Right renal cortex interstitium (tissue), 3 donors: Measurements from ENCODE around the gene SIRT4. TPM values are rescaled to one million over a fixed set of nuclear protein-coding genes. Genes with fewer than 3 reads are reported as not detected.

Source experiments
- DNase-seq, 3 donors: peaks; one replicate each; pipeline ENCODE4 v3.0.0-alpha.2; 2013; ENCODE audit warnings: low read depth in 3 of 3, low spot score in 2 of 3
- polyA plus RNA-seq, 3 donors: library from polyadenylated mRNA; unstranded; fragments of 120-200 nt; gene quantifications; one replicate each; pipeline ENCODE4 v1.2.1, GENCODE V29; 2013; ENCODE audit not compliant: insufficient read length in 3 of 3

The SIRT4 gene
- polyA plus RNA-seq, 3 donors, result 4.2 to 5.8 (median 5.2) TPM

DNA sequence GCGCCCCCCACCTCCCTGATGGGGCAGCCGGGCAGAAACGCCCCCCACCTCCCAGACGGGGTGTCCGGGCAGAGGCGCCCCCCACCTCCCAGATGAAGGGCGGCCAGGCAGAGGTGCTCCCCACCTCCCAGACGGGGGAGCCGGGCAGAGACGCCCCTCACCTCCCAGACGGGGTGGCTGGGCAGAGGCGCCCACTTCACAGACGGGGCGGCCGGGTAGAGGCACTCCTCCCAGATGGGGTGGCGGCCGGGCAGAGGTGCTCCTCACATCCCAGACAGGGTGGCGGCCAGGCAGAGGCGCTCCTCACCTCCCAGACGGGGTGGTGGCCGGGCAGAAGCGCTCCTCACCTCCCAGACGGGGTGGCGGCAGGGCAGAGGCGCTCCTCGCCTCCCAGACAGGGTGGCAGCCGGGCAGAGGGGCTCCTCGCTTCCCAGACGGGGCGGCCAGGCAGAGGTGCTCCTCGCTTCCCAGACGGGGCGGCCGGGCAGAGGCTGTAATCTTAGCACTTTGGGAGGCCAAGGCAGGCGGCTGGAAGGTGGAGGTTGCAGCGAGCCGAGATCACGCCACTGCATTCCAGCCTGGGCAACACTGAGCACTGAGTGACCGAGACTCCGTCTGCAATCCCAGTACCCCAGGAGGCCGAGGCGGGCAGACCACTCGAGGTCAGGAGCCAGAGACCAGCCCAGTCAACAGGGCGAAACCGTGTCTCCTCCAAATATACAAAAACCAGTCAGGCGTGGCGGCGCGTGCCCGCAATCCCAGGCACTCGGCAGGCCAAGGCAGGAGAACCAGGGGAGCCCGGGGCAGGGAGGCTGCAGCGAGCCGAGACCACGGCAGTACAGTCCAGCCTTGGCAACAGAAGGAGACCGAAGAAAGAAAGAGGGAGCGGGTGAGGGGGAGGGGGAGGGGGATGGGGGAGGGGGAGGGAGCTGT, 23.7 kb upstream of the SIRT4 start:
- DNase-seq, result no peak

- DNase-seq, result no peak
Observed at GRCh38 chr12:120283318-120283717, 18.8 kb upstream of the SIRT4 start.

DNA sequence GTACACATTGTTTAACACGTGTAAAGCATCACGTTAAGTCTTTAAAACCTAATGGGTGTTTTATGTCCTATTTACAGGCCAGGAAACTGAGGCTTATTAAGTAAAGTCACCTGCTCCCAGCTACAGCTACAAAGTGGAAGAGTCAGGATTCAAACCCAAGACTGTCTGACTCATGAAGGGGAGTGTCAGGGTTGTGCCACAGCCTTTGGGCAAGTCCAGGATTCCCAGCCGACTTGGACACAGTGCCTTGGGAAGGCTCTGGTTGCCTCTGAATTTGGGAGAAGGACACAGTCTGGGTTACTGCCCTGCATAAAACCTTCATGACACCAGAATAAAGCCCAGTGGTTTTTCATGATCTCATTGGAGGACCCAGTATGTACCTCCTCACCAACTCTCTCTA, 17.7 kb upstream of the SIRT4 start:
- DNase-seq, result no peak

GRCh38 chr12:120286768-120287490, 15.2 kb upstream of the SIRT4 start:
- DNase-seq, result no peak

DNA sequence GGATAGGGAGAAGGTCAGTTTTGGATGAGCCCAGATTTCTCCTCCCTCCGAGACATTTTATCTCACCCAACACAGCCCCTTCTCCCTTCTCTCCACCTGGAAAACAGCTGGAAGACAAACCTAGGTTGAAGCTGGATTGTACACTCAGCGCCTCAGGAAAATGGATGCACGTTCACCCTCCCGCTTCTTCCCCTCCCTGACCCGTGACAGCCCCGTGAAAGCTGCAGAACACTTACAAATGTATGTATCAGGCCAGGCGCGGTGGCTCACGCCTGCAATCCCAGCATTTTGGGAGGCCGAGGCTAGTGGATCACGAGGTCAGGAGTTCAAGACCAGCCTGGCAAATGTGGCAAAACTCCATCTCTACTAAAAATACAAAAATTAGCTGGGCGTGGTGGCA, 14.6 kb upstream of the SIRT4 start:
- no peak for DNase-seq

DNA sequence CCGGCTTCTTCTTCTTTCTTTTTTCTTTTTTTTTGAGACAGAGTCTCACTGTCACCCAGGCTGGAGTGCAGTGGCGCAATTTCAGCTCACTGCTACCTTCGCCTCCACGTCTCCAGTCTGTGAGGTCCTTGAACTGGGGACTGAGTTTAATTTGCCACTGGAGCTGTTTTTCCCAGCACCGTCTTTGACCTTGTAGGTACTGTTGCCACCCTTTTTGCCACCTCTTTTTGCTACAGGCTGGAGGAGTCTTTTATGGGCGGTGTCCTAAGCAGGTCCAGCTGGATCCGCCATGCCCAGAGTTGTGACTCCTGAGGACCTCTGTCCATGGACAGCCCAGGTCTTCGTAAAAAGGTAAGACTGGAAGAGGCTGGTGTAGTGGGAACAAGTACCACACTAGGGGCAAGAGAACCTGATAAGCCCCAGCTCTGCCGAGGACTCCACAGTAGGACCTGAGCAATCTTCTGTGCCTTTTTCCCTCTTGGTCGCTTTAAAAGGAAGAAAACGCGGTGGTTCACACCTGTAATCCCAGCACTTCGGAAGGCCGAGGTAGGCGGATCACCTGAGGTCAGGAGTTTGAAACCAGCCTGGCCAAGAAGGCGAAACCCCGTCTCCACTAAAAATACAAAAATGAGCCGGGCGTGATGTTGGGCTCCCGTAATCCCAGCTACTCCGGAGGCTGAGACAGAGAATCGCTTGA, 11.4 kb upstream of the SIRT4 start:
- DNase-seq, result peak in 1 of 3 donors; percentile 17

DNA sequence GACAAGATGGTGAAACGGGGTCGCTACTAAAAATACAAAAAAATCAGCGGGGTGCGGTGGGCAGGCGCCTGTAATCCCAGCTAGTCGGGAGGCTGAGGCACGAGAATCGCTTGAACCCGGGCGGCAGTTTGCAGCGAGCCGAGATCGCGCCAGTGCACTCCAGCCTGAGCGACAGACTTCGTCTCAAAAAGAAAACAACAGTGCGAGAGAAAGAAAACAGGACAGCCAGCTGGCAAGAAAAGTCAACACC, 9.8 kb upstream of the SIRT4 start:
- DNase-seq, result no peak

DNA sequence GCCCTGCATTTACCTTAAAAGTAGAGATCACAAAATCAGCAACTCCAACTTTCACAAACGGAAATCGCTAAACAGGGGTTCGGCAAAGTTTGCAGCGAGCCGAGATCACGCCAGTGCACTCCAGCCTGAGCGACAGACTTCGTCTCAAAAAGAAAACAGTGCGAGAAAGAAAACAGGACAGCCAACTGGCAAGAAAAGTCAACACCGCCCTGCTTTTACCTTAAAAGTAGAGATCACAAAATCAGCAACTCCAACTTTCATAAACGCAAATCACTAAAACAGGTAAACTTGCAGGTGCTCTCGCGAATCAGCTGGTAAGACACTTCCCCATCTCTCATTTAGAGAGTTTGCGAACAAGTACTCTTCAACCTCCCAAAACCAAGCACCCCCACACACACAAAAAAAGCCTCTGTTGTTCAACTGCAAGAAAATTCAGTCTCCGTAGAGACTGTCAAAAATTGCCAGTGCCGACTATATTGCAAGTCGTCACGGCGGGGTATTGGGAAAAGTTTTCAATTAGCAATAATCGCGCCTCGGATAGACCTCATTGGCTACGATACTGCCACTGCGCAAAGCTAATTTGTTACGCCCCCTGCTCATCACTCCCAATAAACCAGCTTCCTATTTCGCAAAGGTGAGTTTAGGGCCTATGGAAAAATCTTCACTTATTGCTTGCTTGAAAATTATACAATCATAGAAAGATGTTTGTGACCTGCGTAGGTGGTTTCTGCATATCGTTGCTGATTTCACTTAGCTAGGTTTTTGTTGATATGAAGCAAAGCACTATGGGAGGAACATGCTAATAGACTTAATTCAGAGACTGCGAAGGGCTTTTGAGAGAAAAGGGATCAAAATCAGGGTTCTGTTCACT, 9.2 kb upstream of the SIRT4 start, which contains the start of gene RNU4-1:
Gene RNU4-1 (minus strand): TSS at position 577 of the 871 bp plus-strand sequence.
- DNase-seq, result peak; percentile 80 to 82 (median 82)

DNA sequence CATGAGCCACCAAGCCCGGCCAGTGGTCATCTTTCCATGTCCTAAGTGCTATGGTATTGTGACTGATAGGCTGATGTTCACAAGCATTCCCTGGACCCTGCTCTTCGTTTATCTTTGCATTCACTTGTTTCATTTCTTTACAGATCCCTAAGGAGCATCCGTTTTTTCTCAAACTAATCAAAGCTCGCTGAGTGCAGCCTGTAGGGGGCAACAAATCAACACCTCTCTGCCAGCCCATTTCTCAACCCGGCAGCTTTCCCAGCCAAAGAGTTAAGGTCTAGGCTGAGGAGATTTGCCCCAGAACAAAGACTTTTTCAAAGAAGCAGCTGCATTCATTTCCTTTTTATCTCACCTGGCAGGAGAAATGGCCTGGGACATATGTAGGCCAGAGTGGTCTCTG, 12.1 kb downstream of the SIRT4 start:
- no peak for DNase-seq

GRCh38 chr12:120316798-120317223, 14.7 kb downstream of the SIRT4 start:
- no peak for DNase-seq

DNA sequence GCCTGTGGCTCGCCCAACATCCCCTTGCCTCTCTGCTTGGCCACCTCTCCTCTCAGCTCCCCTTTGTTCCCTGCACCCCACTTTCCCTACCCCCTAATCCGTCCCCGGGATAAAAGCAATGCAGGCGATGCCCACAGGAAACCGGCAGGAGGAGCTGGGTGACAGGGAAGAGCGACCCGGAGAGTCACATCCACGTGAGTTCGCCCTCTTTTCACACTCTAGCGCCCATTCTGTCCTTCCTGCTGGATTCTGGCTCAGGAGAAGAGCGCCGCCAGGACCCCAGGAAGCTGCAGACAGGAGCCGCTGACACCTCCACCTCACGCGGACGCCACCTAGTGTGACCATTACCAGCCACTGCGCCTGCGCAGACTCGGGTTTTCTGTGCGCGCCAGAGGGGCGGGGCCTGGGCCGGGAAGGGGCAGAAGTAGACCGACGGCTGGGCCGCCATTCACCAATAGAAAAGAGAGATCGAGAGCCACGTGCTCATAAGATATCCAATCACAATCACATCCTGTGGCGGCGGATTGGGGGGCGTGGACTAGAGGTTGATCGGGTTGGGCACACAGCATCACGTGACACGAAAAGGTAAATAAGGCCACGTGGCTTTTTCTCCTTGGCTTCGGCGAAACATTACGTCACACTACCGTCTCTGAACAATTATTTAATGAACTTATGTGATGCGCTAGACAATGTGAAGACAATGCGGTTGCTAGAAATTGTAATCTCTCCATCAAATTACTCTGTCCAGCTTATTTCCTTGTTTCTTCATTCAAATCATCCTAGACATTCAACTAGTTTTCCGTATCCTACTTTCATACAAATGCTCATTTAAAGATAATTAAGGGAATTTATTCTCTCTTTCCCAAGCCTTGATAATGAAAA, 15.3 kb downstream of the SIRT4 start:
- DNase-seq, result peak; percentile 95

GRCh38 chr12:120321382-120322202, 19.5 kb downstream of the SIRT4 start:
- peak in 2 of 3 donors; percentile 27 to 45 for DNase-seq

- DNase-seq, result no peak
Observed at GRCh38 chr12:120323772-120324171, 21.7 kb downstream of the SIRT4 start.

GRCh38 chr12:120324841-120325417, 22.8 kb downstream of the SIRT4 start:
- no peak for DNase-seq

DNA sequence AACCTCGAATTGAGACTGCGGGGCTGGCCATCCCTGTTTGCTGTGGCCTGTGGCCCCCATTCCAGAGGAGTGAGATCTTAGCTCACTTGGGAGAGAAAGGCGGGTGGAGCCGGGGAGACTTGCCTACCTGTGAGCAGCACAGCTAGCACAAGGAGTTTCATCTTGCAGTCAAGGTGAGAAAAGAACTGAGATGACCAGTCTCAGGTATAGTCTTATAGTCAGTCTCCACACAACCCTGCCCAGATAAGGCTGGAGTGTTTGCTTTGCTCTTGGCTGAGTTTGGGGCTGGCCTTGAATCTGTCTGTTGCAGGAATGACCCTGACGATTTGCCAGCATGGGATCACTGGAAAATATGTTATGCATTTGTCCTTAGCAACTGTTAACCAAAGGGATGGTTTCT, 25.5 kb downstream of the SIRT4 start, which contains the start of gene PLA2G1B:
Gene PLA2G1B (minus strand): TSS at position 187 of the 400 bp plus-strand sequence. CDS start 26 bp downstream, at position 161.
- DNase-seq, result no peak

DNA sequence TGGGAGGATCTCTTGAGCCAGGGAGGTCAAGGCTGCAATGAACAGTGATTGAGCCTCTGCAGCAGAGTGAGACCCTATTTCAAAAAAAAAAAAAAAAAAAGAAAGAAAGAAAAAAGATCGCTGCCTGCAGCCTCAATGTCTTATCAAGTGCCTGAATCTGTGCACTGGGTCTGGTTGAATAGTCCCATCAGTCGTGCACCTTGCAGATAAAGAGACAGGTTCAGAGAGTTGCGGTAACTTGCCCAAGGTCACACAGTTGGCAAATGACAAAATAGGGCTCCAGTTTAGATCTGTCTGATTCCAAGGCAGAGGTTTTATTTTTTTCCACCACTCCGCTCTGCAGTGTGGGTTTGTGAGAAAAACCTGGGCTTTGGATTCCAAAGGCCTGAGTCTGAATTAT, 26.1 kb downstream of the SIRT4 start:
- DNase-seq, result no peak

GRCh38 chr12:120331390-120331789, 29.3 kb downstream of the SIRT4 start:
- no peak for DNase-seq

GRCh38 chr12:120332041-120332440, 29.9 kb downstream of the SIRT4 start:
- no peak for DNase-seq
